ENCODE measurements around the gene STK11. TPM values are rescaled to one million over a fixed set of nuclear protein-coding genes. Genes with fewer than 3 reads are reported as not detected.

Gene STK11
- total RNA-seq, 1 donor from 2014 or later: 61.6 TPM

DNA sequence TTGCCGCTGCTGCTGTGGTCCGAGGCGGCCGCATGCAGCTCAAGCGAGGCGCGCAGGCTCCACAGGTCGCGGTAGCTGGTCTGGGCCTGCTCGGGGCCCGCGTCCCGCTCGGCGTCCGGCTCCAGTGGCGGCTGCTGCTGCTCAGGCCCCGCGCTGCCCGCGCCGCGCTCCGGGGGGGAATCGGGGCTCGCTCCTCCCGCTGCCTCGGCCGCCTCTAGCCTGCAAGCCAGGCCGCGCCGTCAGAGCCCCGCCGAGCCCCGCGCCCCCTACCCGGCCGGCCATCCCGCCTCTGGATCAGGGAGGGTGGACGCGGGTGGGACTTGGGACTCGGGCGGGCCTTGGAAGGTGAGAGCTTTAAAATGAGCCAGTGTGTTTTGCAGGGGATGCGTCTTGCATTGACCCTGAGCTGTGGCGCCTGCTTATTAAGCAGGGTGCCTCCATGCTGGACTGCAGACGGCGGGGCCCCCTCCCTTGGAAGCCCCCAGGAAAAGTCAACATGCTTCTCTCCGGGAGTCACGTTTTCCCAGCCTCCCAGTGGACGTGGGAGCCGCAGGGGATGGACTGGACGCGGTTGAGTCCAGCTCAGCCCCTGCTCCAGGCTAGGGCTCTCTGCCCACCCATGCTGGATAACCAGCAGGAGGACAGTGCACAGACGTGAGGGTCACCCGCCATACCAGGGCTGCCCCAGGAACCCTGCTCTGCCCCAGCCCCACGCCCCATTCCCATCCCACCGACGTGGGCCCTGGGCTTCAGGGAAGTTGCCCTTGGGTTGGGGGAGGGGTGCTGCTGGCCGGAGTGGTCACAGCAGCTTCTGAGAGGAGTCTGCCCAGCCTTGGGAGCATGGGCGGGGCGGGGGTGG lies 24.6 kb downstream of the STK11 start:
- Mint-ChIP-seq H3K36me3 (ENCODE audit: low read depth, unreplicated experiment) (peaks cover 7% of the 10 kb centered on the region), H3K4me3 (ENCODE audit: unreplicated experiment) (no peak overlapping the region), H3K27me3 (ENCODE audit: low read depth, unreplicated experiment) (no peaks in the 10 kb centered on the region), H3K9me3 (ENCODE audit: unreplicated experiment) (no peaks in the 10 kb centered on the region), H3K4me1 (ENCODE audit: low read depth, unreplicated experiment) (peaks cover 11% of the 10 kb centered on the region), H3K27ac (ENCODE audit: unreplicated experiment) (no peak overlapping the region)
- no peaks in the 10 kb centered on the region for H3K27me3 ChIP-seq (ENCODE audit: insufficient read depth, low read length)
- H3K36me3 ChIP-seq (ENCODE audit: insufficient read depth, low read length): peaks cover 3% of the 10 kb centered on the region
- peaks cover 12% of the 10 kb centered on the region for H3K4me1 ChIP-seq (ENCODE audit: insufficient read depth, low read length)
- no peak overlapping the region for H3K4me3 ChIP-seq (ENCODE audit: insufficient read depth, low read depth, low read length)
- no peaks in the 10 kb centered on the region for H3K9me3 ChIP-seq (ENCODE audit: insufficient read depth, low read depth, low read length)
- H3K79me2 ChIP-seq (ENCODE audit: insufficient read depth, low read length): peaks cover 6% of the 10 kb centered on the region
- H4K20me1 ChIP-seq (ENCODE audit: insufficient read depth, low read length): peaks cover 37% of the 10 kb centered on the region
- H2AFZ ChIP-seq (ENCODE audit: low read depth, low read length): no peak overlapping the region
- H3K9ac ChIP-seq (ENCODE audit: low read length): no peak overlapping the region
- no peak overlapping the region for H3K4me2 ChIP-seq (ENCODE audit: low read length)
- FAIRE-seq (no peak), DNase-seq (ENCODE audit: low read depth) (no peak)
- TF ChIP-seq, protein P1, sequence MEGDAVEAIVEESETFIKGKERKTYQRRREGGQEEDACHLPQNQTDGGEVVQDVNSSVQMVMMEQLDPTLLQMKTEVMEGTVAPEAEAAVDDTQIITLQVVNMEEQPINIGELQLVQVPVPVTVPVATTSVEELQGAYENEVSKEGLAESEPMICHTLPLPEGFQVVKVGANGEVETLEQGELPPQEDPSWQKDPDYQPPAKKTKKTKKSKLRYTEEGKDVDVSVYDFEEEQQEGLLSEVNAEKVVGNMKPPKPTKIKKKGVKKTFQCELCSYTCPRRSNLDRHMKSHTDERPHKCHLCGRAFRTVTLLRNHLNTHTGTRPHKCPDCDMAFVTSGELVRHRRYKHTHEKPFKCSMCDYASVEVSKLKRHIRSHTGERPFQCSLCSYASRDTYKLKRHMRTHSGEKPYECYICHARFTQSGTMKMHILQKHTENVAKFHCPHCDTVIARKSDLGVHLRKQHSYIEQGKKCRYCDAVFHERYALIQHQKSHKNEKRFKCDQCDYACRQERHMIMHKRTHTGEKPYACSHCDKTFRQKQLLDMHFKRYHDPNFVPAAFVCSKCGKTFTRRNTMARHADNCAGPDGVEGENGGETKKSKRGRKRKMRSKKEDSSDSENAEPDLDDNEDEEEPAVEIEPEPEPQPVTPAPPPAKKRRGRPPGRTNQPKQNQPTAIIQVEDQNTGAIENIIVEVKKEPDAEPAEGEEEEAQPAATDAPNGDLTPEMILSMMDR (IDR thresholded peaks at IDR 0.05; ENCODE audit: insufficient read depth, low read depth, low read length): no peak
- no peak for TF ChIP-seq EZH2 (IDR thresholded peaks at IDR 0.05; ENCODE audit: insufficient read depth, low read length)
- H3K27ac ChIP-seq (ENCODE audit: low read depth, low read length): no peak overlapping the region

DNA sequence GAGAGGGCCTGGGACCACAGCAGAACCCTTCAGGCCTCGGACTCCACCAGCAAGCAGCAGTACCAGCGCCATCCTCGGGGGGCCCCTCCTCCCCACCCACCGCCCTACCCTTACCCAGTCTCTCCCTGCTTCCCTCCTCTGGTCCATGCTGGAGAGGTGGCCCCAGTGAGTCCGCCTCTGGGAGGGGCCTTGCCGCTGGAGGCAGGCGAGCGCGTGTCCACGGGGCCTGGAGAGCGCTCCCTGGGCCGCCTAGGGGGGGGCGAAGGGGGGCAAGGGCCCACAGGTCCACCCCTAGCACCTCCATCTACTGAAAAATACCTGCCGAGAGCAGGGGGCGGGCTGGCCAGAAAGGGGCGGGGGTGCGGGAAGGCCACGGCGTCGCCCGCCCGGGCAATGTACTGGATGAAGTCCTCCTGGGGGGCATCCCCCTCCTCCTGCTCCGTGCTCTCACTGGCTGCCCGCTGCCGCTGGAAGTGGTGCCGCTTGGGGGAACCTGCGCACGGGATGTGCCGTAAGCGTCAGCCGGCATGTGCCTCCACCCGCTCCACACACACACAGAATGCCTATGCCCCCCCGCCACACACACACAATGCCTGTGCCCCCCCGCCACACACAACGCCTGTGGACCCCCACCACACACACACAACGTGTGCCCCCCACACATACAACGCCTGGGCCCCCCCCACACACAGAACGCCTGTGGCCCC lies 25.4 kb downstream of the STK11 start:
- Histone ChIP-seq H3K9me3 (ENCODE audit: insufficient read depth, low read depth, low read length) (no peaks in the 10 kb centered on the region), H3K9ac (ENCODE audit: low read length) (no peak overlapping the region), H3K4me3 (ENCODE audit: insufficient read depth, low read depth, low read length) (no peak overlapping the region), H2AFZ (ENCODE audit: low read depth, low read length) (no peak overlapping the region), H3K4me2 (ENCODE audit: low read length) (no peak overlapping the region), H3K36me3 (ENCODE audit: insufficient read depth, low read length) (peaks cover 3% of the 10 kb centered on the region), H3K4me1 (ENCODE audit: insufficient read depth, low read length) (peaks cover 17% of the 10 kb centered on the region), H4K20me1 (ENCODE audit: insufficient read depth, low read length) (peaks cover 39% of the 10 kb centered on the region), H3K27ac (ENCODE audit: low read depth, low read length) (no peak overlapping the region), H3K79me2 (ENCODE audit: insufficient read depth, low read length) (peaks cover 13% of the 10 kb centered on the region), H3K27me3 (ENCODE audit: insufficient read depth, low read length) (no peaks in the 10 kb centered on the region)
- peak overlapping the region; percentile 78 for H3K27ac Mint-ChIP-seq (ENCODE audit: unreplicated experiment)
- TF ChIP-seq, protein P1 (IDR thresholded peaks at IDR 0.05; ENCODE audit: insufficient read depth, low read depth, low read length): no peak
- TF ChIP-seq EZH2 (IDR thresholded peaks at IDR 0.05; ENCODE audit: insufficient read depth, low read length): no peak
- H3K27me3 Mint-ChIP-seq (ENCODE audit: low read depth, unreplicated experiment): no peaks in the 10 kb centered on the region
- H3K36me3 Mint-ChIP-seq (ENCODE audit: low read depth, unreplicated experiment): peaks cover 7% of the 10 kb centered on the region
- H3K4me1 Mint-ChIP-seq (ENCODE audit: low read depth, unreplicated experiment): peaks cover 11% of the 10 kb centered on the region
- no peak overlapping the region for H3K4me3 Mint-ChIP-seq (ENCODE audit: unreplicated experiment)
- H3K9me3 Mint-ChIP-seq (ENCODE audit: unreplicated experiment): no peaks in the 10 kb centered on the region
- no peak for DNase-seq (ENCODE audit: low read depth)
- no peak for FAIRE-seq
